IPS-15b (cell line): Measurements from ENCODE around the gene SNAPC3.

Experiments
- H3K27me3 ChIP-seq: one replicate; pipeline ENCODE4 v1.6.1; 2013; ENCODE audit warnings: low read length; ENCODE audit not compliant: control insufficient read depth, insufficient read depth
- H3K36me3 ChIP-seq: one replicate; pipeline ENCODE4 v1.6.1; 2013; ENCODE audit warnings: low read length; ENCODE audit not compliant: control insufficient read depth, insufficient read depth
- H3K4me1 ChIP-seq: one replicate; pipeline ENCODE4 v1.6.1; 2013; ENCODE audit warnings: mild to moderate bottlenecking, low read length; ENCODE audit not compliant: control insufficient read depth, insufficient read depth
- H3K4me3 ChIP-seq: one replicate; pipeline ENCODE4 v1.5.1; 2013; ENCODE audit warnings: low read depth, low read length
- H3K9ac ChIP-seq: one replicate; pipeline ENCODE4 v1.6.1; 2013; ENCODE audit warnings: low read depth, mild to moderate bottlenecking, low read length
- H3K9me3 ChIP-seq: one replicate; pipeline ENCODE4 v1.6.1; 2013; ENCODE audit warnings: mild to moderate bottlenecking, low read length; ENCODE audit not compliant: control insufficient read depth, insufficient read depth

Gene SNAPC3

DNA sequence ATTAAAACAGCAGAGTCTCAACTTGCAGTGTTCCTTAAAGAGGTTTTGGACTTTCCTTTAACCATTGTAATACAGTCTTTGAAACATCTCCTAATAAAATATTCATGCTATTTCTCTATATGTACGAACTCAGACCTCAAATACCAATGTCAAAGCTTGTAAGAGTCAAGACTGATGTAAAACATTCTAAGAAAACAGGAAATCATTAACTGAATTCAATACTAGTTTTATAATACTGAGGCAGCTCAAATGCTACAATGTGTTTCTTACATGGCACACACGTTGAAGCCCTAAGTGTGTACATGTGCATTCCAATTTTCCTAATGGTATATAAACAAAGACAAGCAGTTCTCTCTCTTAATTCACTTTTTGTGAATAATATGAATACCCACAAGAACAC, 76.5 kb downstream of the SNAPC3 start:
- no peaks in the 10 kb centered on the region for H3K4me1 ChIP-seq
- H3K4me3 ChIP-seq = no peak overlapping the region
- H3K9ac ChIP-seq = no peak overlapping the region
- no peaks in the 10 kb centered on the region for H3K27me3 ChIP-seq
- H3K36me3 ChIP-seq = peaks cover 10% of the 10 kb centered on the region
- no peaks in the 10 kb centered on the region for H3K9me3 ChIP-seq

GRCh38 chr9:15501179-15501578, 78.5 kb downstream of the SNAPC3 start:
- H3K4me1 ChIP-seq = no peaks in the 10 kb centered on the region
- peaks cover 10% of the 10 kb centered on the region for H3K36me3 ChIP-seq

DNA sequence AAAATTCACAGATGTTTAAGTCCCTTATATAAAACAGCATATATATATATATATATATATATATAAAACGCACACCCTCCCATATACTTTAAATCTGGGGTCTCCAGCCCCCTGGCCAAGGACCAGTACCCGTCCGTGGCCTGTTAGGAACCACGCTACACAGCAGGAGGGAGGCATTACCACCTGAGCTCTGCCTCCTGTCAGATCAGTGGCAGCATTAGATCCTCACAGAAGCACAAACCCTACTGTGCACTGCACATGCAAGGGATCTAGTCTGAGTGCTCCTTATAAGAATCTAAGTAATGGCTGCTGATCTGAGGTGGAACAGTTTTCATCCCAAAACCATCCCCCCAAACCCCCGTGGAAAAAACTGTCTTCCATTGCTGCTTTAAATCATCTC, 79.1 kb downstream of the SNAPC3 start:
- Histone ChIP-seq H3K27me3 (no peaks in the 10 kb centered on the region), H3K9me3 (no peaks in the 10 kb centered on the region), H3K4me1 (no peaks in the 10 kb centered on the region), H3K9ac (no peak overlapping the region), H3K36me3 (peaks cover 8% of the 10 kb centered on the region), H3K4me3 (no peak overlapping the region)

More at GRCh38 chr9:15501179-15501578, 78.5 kb downstream of the SNAPC3 start:
- Histone ChIP-seq H3K27me3 (no peaks in the 10 kb centered on the region), H3K9me3 (no peaks in the 10 kb centered on the region), H3K9ac (no peak overlapping the region), H3K4me3 (no peak overlapping the region)

GRCh38 chr9:15505921-15506320, 83.2 kb downstream of the SNAPC3 start:
- no peaks in the 10 kb centered on the region for H3K4me1 ChIP-seq
- no peaks in the 10 kb centered on the region for H3K27me3 ChIP-seq
- no peaks in the 10 kb centered on the region for H3K9me3 ChIP-seq
- peaks cover 11% of the 10 kb centered on the region for H3K36me3 ChIP-seq
- no peak overlapping the region for H3K4me3 ChIP-seq
- H3K9ac ChIP-seq = no peak overlapping the region

DNA sequence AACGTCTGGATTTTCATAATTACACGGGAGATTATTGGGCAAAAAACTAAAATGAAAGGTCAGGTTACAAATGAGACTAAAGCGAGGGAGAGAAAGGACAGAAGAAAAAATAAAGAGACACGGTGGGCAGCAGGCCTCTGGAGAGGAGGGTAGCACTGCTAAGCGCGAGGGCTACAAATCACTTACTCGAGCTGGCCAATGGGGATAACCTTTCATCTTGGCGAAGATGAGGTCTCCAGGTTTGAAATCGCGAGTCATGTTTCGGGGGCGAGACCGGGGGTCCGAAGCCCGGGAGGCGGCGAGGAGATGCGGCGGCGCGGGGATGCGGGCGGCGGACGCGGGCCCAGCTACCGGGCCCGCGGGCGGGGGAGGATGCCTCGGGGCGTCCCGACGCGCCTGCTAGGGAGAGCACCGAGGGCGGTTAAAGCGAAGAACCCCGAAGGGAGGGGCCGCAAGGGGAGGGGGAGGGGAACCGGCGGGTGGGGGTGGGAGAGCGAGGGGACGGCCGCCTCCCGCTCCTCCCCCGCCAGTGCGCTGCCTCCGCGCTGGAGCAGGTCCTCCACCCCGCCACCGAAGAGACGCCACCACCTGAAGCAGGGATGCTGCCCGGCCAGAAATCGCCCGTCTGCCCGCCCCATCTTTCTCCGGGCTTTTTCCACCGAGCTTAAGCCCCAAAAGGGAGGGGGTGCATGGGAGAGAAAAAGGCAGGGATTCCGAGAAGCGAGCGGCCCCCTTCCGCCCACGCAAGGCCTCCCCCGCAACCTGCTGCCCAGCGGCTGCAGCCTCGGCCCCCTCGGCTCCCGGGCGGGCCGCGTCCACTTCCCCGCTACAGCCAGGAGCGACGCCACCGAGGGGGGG, 87.5 kb downstream of the SNAPC3 start:
- H3K9ac ChIP-seq = peak overlapping the region; percentile 100
- H3K4me1 ChIP-seq = peaks cover 16% of the 10 kb centered on the region
- H3K36me3 ChIP-seq = peaks cover 9% of the 10 kb centered on the region
- peak overlapping the region; percentile 89 for H3K4me3 ChIP-seq
- H3K9me3 ChIP-seq = no peaks in the 10 kb centered on the region
- no peaks in the 10 kb centered on the region for H3K27me3 ChIP-seq

DNA sequence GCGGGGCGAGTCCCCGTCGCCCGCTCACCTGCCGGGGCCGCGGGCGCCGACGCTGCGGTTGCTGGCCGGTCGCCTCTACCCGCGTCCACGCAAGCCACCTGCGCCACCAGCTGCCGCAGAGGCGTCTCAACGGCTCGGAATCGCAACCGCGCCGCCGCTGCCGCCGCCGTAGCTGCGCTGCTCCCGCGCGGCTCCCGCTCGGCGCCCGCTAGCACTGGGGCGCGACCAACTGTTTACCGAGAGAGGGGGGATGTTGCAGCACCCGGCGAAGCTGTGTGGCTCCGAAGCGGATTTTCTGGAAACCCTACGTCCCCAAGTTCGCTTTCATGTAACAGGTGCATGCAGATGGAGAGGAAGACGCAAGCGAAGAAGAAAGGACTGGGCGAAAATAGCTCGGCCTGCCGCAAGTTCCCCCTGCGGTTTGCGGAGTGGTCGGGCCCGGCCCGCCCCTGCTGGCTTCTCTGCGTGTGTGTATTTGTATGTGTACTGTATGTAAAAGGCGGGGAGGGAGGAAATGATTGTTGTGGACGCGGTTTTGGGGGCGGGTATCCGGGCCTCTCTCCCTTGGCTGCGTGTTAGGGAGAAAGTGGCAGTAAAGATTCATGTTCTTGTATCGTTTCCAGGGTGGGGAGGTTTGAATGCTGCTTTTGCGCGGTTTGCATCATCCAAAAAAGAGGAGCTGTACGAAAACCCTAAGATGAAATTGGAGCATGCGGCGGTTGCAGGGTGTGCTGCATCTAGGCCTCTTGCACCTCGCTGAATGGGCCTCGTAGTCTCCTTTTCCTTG, 88.3 kb downstream of the SNAPC3 start, which contains the start of gene PSIP1:
TSS of gene PSIP1 (minus strand) at position 182 of the 787 bp plus-strand sequence. CDS start 782 bp downstream, outside the sequence.
- H3K36me3 ChIP-seq = peaks cover 9% of the 10 kb centered on the region
- H3K9ac ChIP-seq = peak within 1 kb of the TSS; percentile 100
- no peaks in the 10 kb centered on the region for H3K9me3 ChIP-seq
- peak within 1 kb of the TSS; percentile 89 for H3K4me3 ChIP-seq
- peaks cover 16% of the 10 kb centered on the region for H3K4me1 ChIP-seq
- H3K27me3 ChIP-seq = no peaks in the 10 kb centered on the region
